Uterus (tissue), 4 donors: Measurements from ENCODE around the gene DGKH. TPM values are rescaled to one million over a fixed set of nuclear protein-coding genes. Genes with fewer than 3 reads are reported as not detected.

Experiments
- DNase-seq, 2 donors: peaks; one replicate each; pipeline ENCODE4 v3.0.0-alpha.2; 2019 to 2020
- H3K27ac ChIP-seq, 2 donors: fragments of 200-600 bp; sonication (generic); 1 replicate in 1 of 2; 2 replicates in 1 of 2; pipeline ENCODE4 v1.5.1; 2016 to 2018
- H3K27me3 ChIP-seq, 2 donors: fragments of 200-600 bp; sonication (generic); one replicate each; pipeline ENCODE4 v1.5.1; 2018 to 2019; ENCODE audit warnings: control low read depth in 1 of 2
- H3K36me3 ChIP-seq, 2 donors: fragments of 200-600 bp; sonication (generic); one replicate each; pipeline ENCODE4 v1.5.1; 2019; ENCODE audit warnings: control low read depth in 1 of 2
- H3K4me1 ChIP-seq, 2 donors: fragments of 200-600 bp; sonication (generic); one replicate each; pipeline ENCODE4 v1.5.1; 2018 to 2019; ENCODE audit warnings: control low read depth in 1 of 2
- H3K4me3 ChIP-seq, 2 donors: fragments of 200-600 bp; sonication (generic); 1 replicate in 1 of 2; 2 replicates in 1 of 2; pipeline ENCODE4 v1.5.1; 2018 to 2019; ENCODE audit warnings: mild to moderate bottlenecking in 1 of 2
- H3K9me3 ChIP-seq, 2 donors: fragments of 200-600 bp; sonication (generic); one replicate each; pipeline ENCODE4 v1.5.1; 2019; ENCODE audit warnings: control low read depth in 1 of 2
- POLR2A ChIP-seq, 2 donors: fragments of 450-650 bp; IDR thresholded peaks; one replicate each; pipeline ENCODE4 v1.6.1; 2016; ENCODE audit warnings: antibody characterized with exemption in 2 of 2, mild to moderate bottlenecking in 1 of 2, moderate library complexity in 1 of 2
- intact Hi-C: fragments of 100-400 bp; cut with DNase I; formaldehyde crosslinking; loops from one replicate; pipeline ENCODE4 v1.15.1; 2023; ENCODE audit warnings: low total_unique reads
- total RNA-seq, 4 donors: library from RNA; depleted of rRNA in 3 of 4; stranded (reverse); fragments of >200 nt in 3 of 4; gene quantifications; one replicate each; pipeline versions ENCODE4 v1.1.0 to v1.2.4, GENCODE V29; 2014 to 2023
- TF ChIP-seq, protein P1 (sequence below), 4 experiments: fragments of 200-600 bp in 2 of 4; fragments of 450-650 bp in 2 of 4; sonication (generic) in 2 of 4; IDR thresholded peaks; one replicate each; pipeline ENCODE4 v1.5.1; 2016 to 2019; ENCODE audit warnings: antibody characterized with exemption in 4 of 4, mild to moderate bottlenecking in 2 of 4, moderate library complexity in 1 of 4
- donor health status: DM: yes; HTN: yes; CAD: no.

Gene DGKH
- total RNA-seq, 4 donors from 2014 or later: 18.8 to 50.0 (median 36.5) TPM

- Histone ChIP-seq H3K27me3 (no peaks in the 10 kb centered on the region), H3K9me3 (no peaks in the 10 kb centered on the region), H3K4me3 (no peak overlapping the region), H3K27ac (no peak overlapping the region), H3K4me1 (no peaks in the 10 kb centered on the region), H3K36me3 (no peaks in the 10 kb centered on the region)
- DNase-seq: no peak
- TF ChIP-seq, protein P1, sequence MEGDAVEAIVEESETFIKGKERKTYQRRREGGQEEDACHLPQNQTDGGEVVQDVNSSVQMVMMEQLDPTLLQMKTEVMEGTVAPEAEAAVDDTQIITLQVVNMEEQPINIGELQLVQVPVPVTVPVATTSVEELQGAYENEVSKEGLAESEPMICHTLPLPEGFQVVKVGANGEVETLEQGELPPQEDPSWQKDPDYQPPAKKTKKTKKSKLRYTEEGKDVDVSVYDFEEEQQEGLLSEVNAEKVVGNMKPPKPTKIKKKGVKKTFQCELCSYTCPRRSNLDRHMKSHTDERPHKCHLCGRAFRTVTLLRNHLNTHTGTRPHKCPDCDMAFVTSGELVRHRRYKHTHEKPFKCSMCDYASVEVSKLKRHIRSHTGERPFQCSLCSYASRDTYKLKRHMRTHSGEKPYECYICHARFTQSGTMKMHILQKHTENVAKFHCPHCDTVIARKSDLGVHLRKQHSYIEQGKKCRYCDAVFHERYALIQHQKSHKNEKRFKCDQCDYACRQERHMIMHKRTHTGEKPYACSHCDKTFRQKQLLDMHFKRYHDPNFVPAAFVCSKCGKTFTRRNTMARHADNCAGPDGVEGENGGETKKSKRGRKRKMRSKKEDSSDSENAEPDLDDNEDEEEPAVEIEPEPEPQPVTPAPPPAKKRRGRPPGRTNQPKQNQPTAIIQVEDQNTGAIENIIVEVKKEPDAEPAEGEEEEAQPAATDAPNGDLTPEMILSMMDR (IDR thresholded peaks at IDR 0.05): no peak
- no peak for TF ChIP-seq POLR2A (IDR thresholded peaks at IDR 0.05)
- intact Hi-C loops: no loop called here
Measured at GRCh38 chr13:42146359-42146758, 97.9 kb downstream of the DGKH start.

DNA sequence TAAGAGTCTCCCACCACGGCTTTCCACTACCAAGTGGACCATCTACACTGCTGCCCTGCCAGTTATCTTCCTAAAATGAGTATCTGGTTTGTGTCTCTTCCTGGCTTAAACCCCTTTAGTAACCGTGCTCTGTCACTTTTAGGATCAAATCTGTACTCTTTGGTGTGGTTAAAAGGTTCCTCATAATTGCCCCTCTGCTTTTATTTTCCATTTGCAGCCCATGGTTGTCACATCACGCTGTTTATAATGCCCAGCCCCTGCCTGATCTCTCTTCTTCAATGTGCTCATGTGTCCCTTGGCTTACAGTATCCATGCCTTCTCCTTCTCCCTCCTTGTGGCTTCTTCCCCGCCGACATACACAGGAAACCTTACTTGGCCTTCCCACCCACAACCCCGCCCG is 100.1 kb downstream of the DGKH start:
- no peak for TF ChIP-seq POLR2A (IDR thresholded peaks at IDR 0.05)
- TF ChIP-seq, protein P1 (IDR thresholded peaks at IDR 0.05): no peak
- no peak for DNase-seq
- Histone ChIP-seq H3K27ac (no peak overlapping the region), H3K27me3 (no peaks in the 10 kb centered on the region), H3K9me3 (no peaks in the 10 kb centered on the region), H3K4me1 (no peaks in the 10 kb centered on the region), H3K4me3 (no peak overlapping the region), H3K36me3 (no peaks in the 10 kb centered on the region)
- intact Hi-C loops: no loop called here

DNA sequence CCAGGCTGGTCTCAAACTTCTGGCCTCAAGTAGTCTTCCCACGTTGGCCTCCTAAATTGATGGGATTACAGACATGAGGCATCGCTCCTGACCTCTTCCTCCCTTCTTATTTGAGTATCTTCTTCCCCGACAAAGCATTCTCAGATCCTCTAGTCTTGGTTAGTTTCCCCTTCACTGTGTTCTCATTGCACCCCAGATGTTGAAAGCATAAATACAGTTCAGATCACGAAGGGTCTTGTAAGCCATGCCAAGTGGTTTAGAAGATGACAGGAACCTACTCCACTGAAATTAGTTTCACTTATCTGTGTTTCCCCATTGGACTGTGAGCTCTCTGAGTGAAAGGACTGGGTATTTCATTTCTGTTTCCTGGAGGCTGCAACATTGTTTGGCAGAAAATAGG is 100.7 kb downstream of the DGKH start:
- no peak for DNase-seq
- H3K4me3 ChIP-seq: no peak overlapping the region
- no peaks in the 10 kb centered on the region for H3K9me3 ChIP-seq
- no peaks in the 10 kb centered on the region for H3K36me3 ChIP-seq
- intact Hi-C loops: no loop called here
- no peak overlapping the region for H3K27ac ChIP-seq
- H3K4me1 ChIP-seq: no peaks in the 10 kb centered on the region
- no peak for TF ChIP-seq POLR2A (IDR thresholded peaks at IDR 0.05)
- TF ChIP-seq, protein P1 (IDR thresholded peaks at IDR 0.05): no peak
- H3K27me3 ChIP-seq: no peaks in the 10 kb centered on the region

- Histone ChIP-seq H3K4me3 (no peak overlapping the region), H3K4me1 (no peaks in the 10 kb centered on the region), H3K27me3 (no peaks in the 10 kb centered on the region), H3K9me3 (no peaks in the 10 kb centered on the region), H3K36me3 (no peaks in the 10 kb centered on the region), H3K27ac (no peak overlapping the region)
- no peak for DNase-seq
- TF ChIP-seq POLR2A (IDR thresholded peaks at IDR 0.05): no peak
- TF ChIP-seq, protein P1 (IDR thresholded peaks at IDR 0.05): no peak
- intact Hi-C loops: no loop called here
Measured at GRCh38 chr13:42151781-42152180, 103.3 kb downstream of the DGKH start.

- no peak for DNase-seq
- no peak for TF ChIP-seq POLR2A (IDR thresholded peaks at IDR 0.05)
- TF ChIP-seq, protein P1 (IDR thresholded peaks at IDR 0.05): no peak
- intact Hi-C loops: no loop called here
- Histone ChIP-seq H3K27me3 (no peaks in the 10 kb centered on the region), H3K27ac (no peak overlapping the region), H3K4me3 (no peak overlapping the region), H3K9me3 (no peaks in the 10 kb centered on the region), H3K4me1 (no peaks in the 10 kb centered on the region), H3K36me3 (no peaks in the 10 kb centered on the region)
Measured at GRCh38 chr13:42152495-42152894, 104.0 kb downstream of the DGKH start.
